Astrocyte (in vitro differentiated cells and primary cell): ENCODE measurements around the gene NPEPL1. TPM values are rescaled to one million over a fixed set of nuclear protein-coding genes. Genes with fewer than 3 reads are reported as not detected.
A peak's percentile ranks its signal among the peaks of the same experiment; 100 is the strongest.

Source experiments
- DNase-seq: peaks from one replicate; pipeline ENCODE4 v3.0.0-alpha.2; 2010; ENCODE audit warnings: low read depth
- FAIRE-seq: peaks from 2 replicates; lab custom pipeline; 2011; peaks lifted over from hg19 to GRCh38; lab: Jason Lieb, UNC
- H2AFZ ChIP-seq: 2 replicates; pipeline ENCODE4 v1.6.0; 2012; ENCODE audit warnings: low read depth, low read length, inconsistent platforms
- H3K27ac ChIP-seq: 2 replicates; pipeline ENCODE4 v1.5.1; 2011; ENCODE audit warnings: low read depth, low read length, inconsistent platforms
- H3K27me3 ChIP-seq: 2 replicates; pipeline ENCODE4 v1.6.0; 2011; ENCODE audit warnings: low read length, inconsistent platforms; ENCODE audit not compliant: insufficient read depth
- H3K36me3 ChIP-seq: 2 replicates; pipeline ENCODE4 v1.5.1; 2011; ENCODE audit warnings: low read length, inconsistent platforms; ENCODE audit not compliant: insufficient read depth
- H3K4me1 ChIP-seq: 2 replicates; pipeline ENCODE4 v1.5.1; 2011; ENCODE audit warnings: low read length, inconsistent platforms; ENCODE audit not compliant: insufficient read depth
- H3K4me2 ChIP-seq: 2 replicates; pipeline ENCODE4 v1.6.0; 2012; ENCODE audit warnings: low read length, inconsistent platforms
- H3K4me3 ChIP-seq: 2 replicates; pipeline ENCODE4 v1.5.1; 2011; ENCODE audit warnings: low read depth, mild to moderate bottlenecking, low read length, inconsistent platforms; ENCODE audit not compliant: insufficient read depth
- H3K79me2 ChIP-seq: 2 replicates; pipeline ENCODE4 v1.6.0; 2012; ENCODE audit warnings: mild to moderate bottlenecking, low read length, inconsistent platforms; ENCODE audit not compliant: insufficient read depth
- H3K9ac ChIP-seq: 2 replicates; pipeline ENCODE4 v1.6.0; 2012; ENCODE audit warnings: mild to moderate bottlenecking, low read length, inconsistent platforms
- H3K9me3 ChIP-seq: 2 replicates; pipeline ENCODE4 v1.5.1; 2012; ENCODE audit warnings: low read depth, mild to moderate bottlenecking, low read length, inconsistent platforms; ENCODE audit not compliant: insufficient read depth
- H4K20me1 ChIP-seq: 2 replicates; pipeline ENCODE4 v1.6.0; 2012; ENCODE audit warnings: low read length, inconsistent platforms; ENCODE audit not compliant: insufficient read depth
- H3K27ac Mint-ChIP-seq: one replicate; pipeline ENCODE4 v1.8.0; 2021; ENCODE audit warnings: mild to moderate bottlenecking, mixed read lengths; ENCODE audit not compliant: unreplicated experiment
- H3K27me3 Mint-ChIP-seq: one replicate; pipeline ENCODE4 v1.8.0; 2021; ENCODE audit warnings: low read depth, mixed read lengths; ENCODE audit not compliant: unreplicated experiment
- H3K36me3 Mint-ChIP-seq: one replicate; pipeline ENCODE4 v1.8.0; 2021; ENCODE audit warnings: low read depth, mixed read lengths; ENCODE audit not compliant: unreplicated experiment
- H3K4me1 Mint-ChIP-seq: one replicate; pipeline ENCODE4 v1.8.0; 2021; ENCODE audit warnings: low read depth, mixed read lengths; ENCODE audit not compliant: unreplicated experiment
- H3K4me3 Mint-ChIP-seq: one replicate; pipeline ENCODE4 v1.8.0; 2021; ENCODE audit warnings: mild to moderate bottlenecking, moderate library complexity, mixed read lengths; ENCODE audit not compliant: unreplicated experiment
- H3K9me3 Mint-ChIP-seq: one replicate; pipeline ENCODE4 v1.8.0; 2021; ENCODE audit warnings: mild to moderate bottlenecking, mixed read lengths; ENCODE audit not compliant: unreplicated experiment
- CTCF ChIP-seq: IDR thresholded peaks from 2 replicates; pipeline ENCODE4 v1.5.1; 2011; ENCODE audit warnings: low read depth, mild to moderate bottlenecking, inconsistent platforms, low read length, moderate library complexity; ENCODE audit not compliant: insufficient read depth
- EZH2 ChIP-seq: IDR thresholded peaks from 2 replicates; pipeline ENCODE4 v1.6.1; 2012; ENCODE audit warnings: mild to moderate bottlenecking, low read length, inconsistent platforms; ENCODE audit not compliant: insufficient read depth
- total RNA-seq: library from RNA; stranded (reverse); gene quantifications from 2 replicates; pipeline ENCODE4 v1.2.1, GENCODE V29; 2021

The NPEPL1 gene
- total RNA-seq, 1 donor from 2014 or later: 27.1 TPM

GRCh38 chr20:58677808-58678207, 14.8 kb upstream of the NPEPL1 start:
- Mint-ChIP-seq H3K27ac (no peak overlapping the region), H3K27me3 (no peaks in the 10 kb centered on the region), H3K4me1 (peaks cover 5% of the 10 kb centered on the region), H3K36me3 (peaks cover 13% of the 10 kb centered on the region), H3K9me3 (no peaks in the 10 kb centered on the region), H3K4me3 (no peak overlapping the region)
- H3K4me3 ChIP-seq: no peak overlapping the region
- H2AFZ ChIP-seq: no peak overlapping the region
- H4K20me1 ChIP-seq: no peaks in the 10 kb centered on the region
- H3K27me3 ChIP-seq: no peaks in the 10 kb centered on the region
- no peak for FAIRE-seq
- H3K79me2 ChIP-seq: no peaks in the 10 kb centered on the region
- H3K4me1 ChIP-seq: peaks cover 7% of the 10 kb centered on the region
- H3K9me3 ChIP-seq: no peaks in the 10 kb centered on the region
- DNase-seq: no peak
- peaks cover 22% of the 10 kb centered on the region for H3K36me3 ChIP-seq
- no peak overlapping the region for H3K4me2 ChIP-seq
- no peak for TF ChIP-seq CTCF
- TF ChIP-seq EZH2: no peak
- H3K27ac ChIP-seq: no peak overlapping the region
- no peak overlapping the region for H3K9ac ChIP-seq

GRCh38 chr20:58678806-58679205, 13.8 kb upstream of the NPEPL1 start:
- DNase-seq (no peak), FAIRE-seq (no peak)
- no peak overlapping the region for H3K4me3 Mint-ChIP-seq
- Histone ChIP-seq H3K79me2 (no peaks in the 10 kb centered on the region), H2AFZ (no peak overlapping the region), H3K4me3 (no peak overlapping the region), H3K9ac (no peak overlapping the region), H3K4me1 (peaks cover 8% of the 10 kb centered on the region), H4K20me1 (no peaks in the 10 kb centered on the region), H3K27me3 (no peaks in the 10 kb centered on the region), H3K36me3 (peaks cover 18% of the 10 kb centered on the region), H3K9me3 (no peaks in the 10 kb centered on the region), H3K4me2 (no peak overlapping the region), H3K27ac (no peak overlapping the region)
- no peak overlapping the region for H3K27ac Mint-ChIP-seq
- H3K27me3 Mint-ChIP-seq: no peaks in the 10 kb centered on the region
- H3K9me3 Mint-ChIP-seq: no peaks in the 10 kb centered on the region
- H3K36me3 Mint-ChIP-seq: peaks cover 13% of the 10 kb centered on the region
- H3K4me1 Mint-ChIP-seq: peaks cover 9% of the 10 kb centered on the region
- no peak for TF ChIP-seq EZH2
- TF ChIP-seq CTCF: no peak

GRCh38 chr20:58682656-58683531, 9.7 kb upstream of the NPEPL1 start:
- Mint-ChIP-seq H3K27me3 (no peaks in the 10 kb centered on the region), H3K27ac (no peak overlapping the region), H3K4me3 (no peak overlapping the region), H3K36me3 (peaks cover 13% of the 10 kb centered on the region), H3K9me3 (no peaks in the 10 kb centered on the region), H3K4me1 (peaks cover 9% of the 10 kb centered on the region)
- Histone ChIP-seq H3K4me1 (peaks cover 8% of the 10 kb centered on the region), H3K4me2 (no peak overlapping the region), H3K27ac (no peak overlapping the region), H3K27me3 (no peaks in the 10 kb centered on the region), H2AFZ (no peak overlapping the region), H3K4me3 (no peak overlapping the region), H3K36me3 (peaks cover 9% of the 10 kb centered on the region), H4K20me1 (no peaks in the 10 kb centered on the region), H3K9ac (no peak overlapping the region), H3K79me2 (no peaks in the 10 kb centered on the region), H3K9me3 (no peaks in the 10 kb centered on the region)
- peak; percentile 78 for DNase-seq
- TF ChIP-seq EZH2 (no peak), CTCF (no peak)
- no peak for FAIRE-seq
